WTC11 (cell line): ENCODE results near the gene RECQL5. TPM values are rescaled to one million over a fixed set of nuclear protein-coding genes. Genes with fewer than 3 reads are reported as not detected.
A peak's percentile ranks its signal among the peaks of the same experiment; 100 is the strongest.

ENCODE experiments used
- ATAC-seq: fragments of 200-7000 bp; cut with Tn5 transposase; 2 replicates; pipeline ENCODE4 v1.10.0; 2021; ENCODE audit warnings: mild to moderate bottlenecking, moderate library complexity
- CTCF ChIA-PET: fragments of 300-600 bp; sonication (Branson Sonifier 250); formaldehyde crosslinking; loops from one replicate; lab custom pipeline; 2021; ENCODE audit warnings: antibody characterized with exemption; lab: Charles Lee
- POLR2A ChIA-PET: fragments of 350-600 bp; sonication (Branson Sonifier 250); formaldehyde crosslinking; loops from one replicate; lab custom pipeline; 2021; ENCODE audit warnings: antibody characterized with exemption; lab: Charles Lee
- DNase-seq: peaks from one replicate; pipeline ENCODE4 v3.0.0; 2021; ENCODE audit warnings: low spot score
- H3K27ac Mint-ChIP-seq: 2 replicates; pipeline ENCODE4 v1.8.0; 2021; ENCODE audit warnings: mixed read lengths
- H3K27me3 Mint-ChIP-seq: 2 replicates; pipeline ENCODE4 v1.8.0; 2021; ENCODE audit warnings: low read depth, mild to moderate bottlenecking, moderate library complexity, mixed read lengths
- H3K36me3 Mint-ChIP-seq: 2 replicates; pipeline ENCODE4 v1.8.0; 2021; ENCODE audit warnings: mixed read lengths
- H3K4me1 Mint-ChIP-seq: 2 replicates; pipeline ENCODE4 v1.8.0; 2022; ENCODE audit warnings: mixed read lengths
- H3K4me3 Mint-ChIP-seq: 2 replicates; pipeline ENCODE4 v1.8.0; 2021; ENCODE audit warnings: mild to moderate bottlenecking, moderate library complexity, mixed read lengths
- H3K9me3 Mint-ChIP-seq: 2 replicates; pipeline ENCODE4 v1.8.0; 2021; ENCODE audit warnings: mixed read lengths
- ATF6 ChIP-seq: sonication (generic); formaldehyde crosslinking; IDR thresholded peaks from 2 replicates; pipeline ENCODE4 v1.8.1; 2023; ENCODE audit warnings: mild to moderate bottlenecking, missing genetic modification reagents
- CREM ChIP-seq: sonication (generic); formaldehyde crosslinking; IDR thresholded peaks from 2 replicates; pipeline ENCODE4 v1.8.1; 2022; ENCODE audit warnings: mild to moderate bottlenecking, missing genetic modification reagents, moderate library complexity
- CTCF ChIP-seq: fragments of 200-600 bp; IDR thresholded peaks from 2 replicates; pipeline ENCODE4 v1.8.0; 2022; ENCODE audit warnings: antibody characterized with exemption
- E2F1 ChIP-seq: sonication (generic); formaldehyde crosslinking; IDR thresholded peaks from 2 replicates; pipeline ENCODE4 v1.8.0; 2022; ENCODE audit warnings: mild to moderate bottlenecking, missing genetic modification reagents
- E2F4 ChIP-seq: sonication (generic); formaldehyde crosslinking; IDR thresholded peaks from 2 replicates; pipeline ENCODE4 v1.8.1; 2022; ENCODE audit warnings: low read depth, mild to moderate bottlenecking, moderate library complexity, missing genetic modification reagents, borderline replicate concordance
- FOXK1 ChIP-seq: sonication (generic); formaldehyde crosslinking; IDR thresholded peaks from 2 replicates; pipeline ENCODE4 v1.8.0; 2022; ENCODE audit warnings: mild to moderate bottlenecking, moderate library complexity, missing genetic modification reagents
- GABPB1 ChIP-seq: sonication (generic); formaldehyde crosslinking; IDR thresholded peaks from 2 replicates; pipeline ENCODE4 v1.8.1; 2023; ENCODE audit warnings: mild to moderate bottlenecking, missing genetic modification reagents
- GTF2I ChIP-seq: fragments of 250-450 bp; sonication (Bioruptor Pico); conservative IDR thresholded peaks from 2 replicates; pipeline ENCODE4 v1.4.0; 2021; ENCODE audit warnings: mild to moderate bottlenecking
- HMGXB4 ChIP-seq: sonication (generic); formaldehyde crosslinking; IDR thresholded peaks from 2 replicates; pipeline ENCODE4 v1.8.1; 2023; ENCODE audit warnings: mild to moderate bottlenecking, moderate library complexity, missing genetic modification reagents
- JAZF1 ChIP-seq: fragments of 250-450 bp; sonication (Bioruptor Pico); IDR thresholded peaks from 2 replicates; pipeline ENCODE4 v1.9.0; 2021; ENCODE audit warnings: moderate library complexity, mild to moderate bottlenecking, inconsistent platforms
- MAX ChIP-seq: sonication (generic); formaldehyde crosslinking; IDR thresholded peaks from 2 replicates; pipeline ENCODE4 v1.8.0; 2022; ENCODE audit warnings: mild to moderate bottlenecking, missing genetic modification reagents
- MLX ChIP-seq: sonication (generic); formaldehyde crosslinking; IDR thresholded peaks from 2 replicates; pipeline ENCODE4 v1.8.1; 2023; ENCODE audit warnings: mild to moderate bottlenecking, missing genetic modification reagents, moderate library complexity
- MXD4 ChIP-seq: fragments of 250-450 bp; sonication (Bioruptor Pico); IDR thresholded peaks from 2 replicates; pipeline ENCODE4 v1.8.0; 2021; ENCODE audit warnings: mild to moderate bottlenecking, moderate library complexity, borderline replicate concordance
- NFATC4 ChIP-seq: fragments of 250-450 bp; sonication (Bioruptor Pico); IDR thresholded peaks from 2 replicates; pipeline ENCODE4 v1.9.0; 2021; ENCODE audit warnings: mild to moderate bottlenecking
- NR2C2 ChIP-seq: sonication (generic); formaldehyde crosslinking; IDR thresholded peaks from 2 replicates; pipeline ENCODE4 v1.8.0; 2022; ENCODE audit warnings: mild to moderate bottlenecking, missing genetic modification reagents
- RORB ChIP-seq: fragments of 250-450 bp; sonication (Bioruptor Pico); IDR thresholded peaks from 2 replicates; pipeline ENCODE4 v1.9.0; 2021; ENCODE audit warnings: mild to moderate bottlenecking
- TEAD1 ChIP-seq: sonication (generic); formaldehyde crosslinking; IDR thresholded peaks from 2 replicates; pipeline ENCODE4 v1.8.0; 2022; ENCODE audit warnings: mild to moderate bottlenecking, missing genetic modification reagents
- ZBTB43 ChIP-seq: sonication (generic); formaldehyde crosslinking; IDR thresholded peaks from 2 replicates; pipeline ENCODE4 v1.8.1; 2023; ENCODE audit warnings: mild to moderate bottlenecking, missing genetic modification reagents
- ZNF121 ChIP-seq: sonication (generic); formaldehyde crosslinking; IDR thresholded peaks from 2 replicates; pipeline ENCODE4 v1.8.0; 2023; ENCODE audit warnings: missing genetic modification reagents
- ZNF396 ChIP-seq: fragments of 250-450 bp; sonication (Bioruptor Pico); IDR thresholded peaks from 2 replicates; pipeline ENCODE4 v1.8.0; 2021; ENCODE audit warnings: mild to moderate bottlenecking, moderate library complexity, borderline replicate concordance
- ZNF512 ChIP-seq: sonication (generic); formaldehyde crosslinking; IDR thresholded peaks from 2 replicates; pipeline ENCODE4 v1.8.1; 2022; ENCODE audit warnings: missing genetic modification reagents, borderline replicate concordance
- total RNA-seq: library from RNA; stranded (reverse); gene quantifications from 3 replicates; pipeline ENCODE4 v1.2.3, GENCODE V29; 2021

Gene RECQL5
- total RNA-seq, 1 experiment from 2014 or later, result 51.0 TPM

GRCh38 chr17:75590314-75590761, 76.6 kb downstream of the RECQL5 start:
- Mint-ChIP-seq H3K9me3 (peaks cover 8% of the 10 kb centered on the region), H3K4me1 (peaks cover 5% of the 10 kb centered on the region), H3K27me3 (peaks cover 25% of the 10 kb centered on the region), H3K36me3 (peaks cover 3% of the 10 kb centered on the region; the same call in 1 of the 2 replicates), H3K4me3 (peak overlapping the region; percentile 18; the same call in 1 of the 2 replicates), H3K27ac (no peak overlapping the region)
- ATAC-seq, result no peak
- ChIA-PET CTCF (interaction anchor here (0.6 to 8.9 kb wide), 15 partner anchors 11 to 519 kb away, joined by 3 to 61 read pairs (median 4); partner anchors contain the start of genes LLGL2, MIF4GD, SMIM5 and TSEN54), POLR2A (no interaction called here)
- TF ChIP-seq ZNF512 (no peak), GABPB1 (CRISPR knock-in tag) (no peak), ATF6 (CRISPR knock-in tag) (no peak), ZNF121 (CRISPR knock-in tag) (no peak), NR2C2 (CRISPR knock-in tag) (0 out of 2 replicates have a peak, but pooled peaks have one; percentile 16), GTF2I (CRISPR knock-in tag) (no peak)
- no peak for DNase-seq

GRCh38 chr17:75589919-75590303, 77.0 kb downstream of the RECQL5 start:
- peaks cover 11% of the 10 kb centered on the region for H3K9me3 Mint-ChIP-seq
- TF ChIP-seq MXD4 (CRISPR knock-in tag) (no peak), HMGXB4 (0 out of 2 replicates have a peak, but pooled peaks have one; percentile 40), E2F1 (CRISPR knock-in tag) (no peak), ZBTB43 (CRISPR knock-in tag) (no peak), CTCF (no peak; the same call in 1 of the 2 replicates), RORB (no peak), FOXK1 (CRISPR knock-in tag) (no peak), TEAD1 (CRISPR knock-in tag) (no peak), JAZF1 (CRISPR knock-in tag) (no peak), MAX (CRISPR knock-in tag) (no peak), E2F4 (CRISPR knock-in tag) (no peak), CREM (0 out of 2 replicates have a peak, but pooled peaks have one; percentile 17), ZNF396 (CRISPR knock-in tag) (no peak), MLX (no peak), NR2C2 (CRISPR knock-in tag) (no peak), NFATC4 (CRISPR knock-in tag) (no peak)
- ATAC-seq (no peak), DNase-seq (no peak)
- CTCF ChIA-PET, result interaction anchor here (0.6 to 8.9 kb wide), 14 partner anchors 10 to 520 kb away, joined by 3 to 61 read pairs (median 4); partner anchors contain the start of genes LLGL2, MIF4GD, SMIM5 and TSEN54
- H3K4me1 Mint-ChIP-seq, result peaks cover 5% of the 10 kb centered on the region
- no peak overlapping the region for H3K27ac Mint-ChIP-seq
- peaks cover 3% of the 10 kb centered on the region; the same call in 1 of the 2 replicates for H3K36me3 Mint-ChIP-seq
- POLR2A ChIA-PET, result no interaction called here
- H3K27me3 Mint-ChIP-seq, result peaks cover 25% of the 10 kb centered on the region
- H3K4me3 Mint-ChIP-seq, result peak overlapping the region; percentile 49
